Measurements from ENCODE around the gene BANF2. TPM values are rescaled to one million over a fixed set of nuclear protein-coding genes. Genes with fewer than 3 reads are reported as not detected.

Gene BANF2
- total and polyA plus RNA-seq, 2 of the 13 experiments (the other 11 are each of a cell fraction or from before 2014, with no cell fraction given), result 0.35 TPM; not detected in 1

- TF ChIP-seq FOXO1 (CRISPR knock-in tag; IDR thresholded peaks at IDR 0.05) (no peak), ZFP41 (CRISPR knock-in tag; IDR thresholded peaks at IDR 0.05; ENCODE audit: borderline replicate concordance) (no peak), NAIF1 (CRISPR knock-in tag; IDR thresholded peaks at IDR 0.05; ENCODE audit: borderline replicate concordance) (no peak), TEAD3 (CRISPR knock-in tag; optimal IDR thresholded peaks at IDR 0.05; ENCODE audit: borderline replicate concordance) (peak; percentile 36), ZNF224 (CRISPR knock-in tag; IDR thresholded peaks at IDR 0.05) (no peak), HNF4G (IDR thresholded peaks at IDR 0.05; ENCODE audit: borderline replicate concordance, low read depth, low read length) (no peak), HNF4G (CRISPR knock-in tag; IDR thresholded peaks at IDR 0.05; ENCODE audit: borderline replicate concordance, low read depth) (no peak), ZNF275 (CRISPR knock-in tag; IDR thresholded peaks at IDR 0.05; ENCODE audit: borderline replicate concordance) (no peak), SOX6 (IDR thresholded peaks at IDR 0.05) (no peak), SOX6 (CRISPR knock-in tag; IDR thresholded peaks at IDR 0.05) (peak; percentile 34; the same call in 1 of the 2 replicates), IRF1 (CRISPR knock-in tag; IDR thresholded peaks at IDR 0.05; ENCODE audit: low read depth) (no peak), ZNF646 (CRISPR knock-in tag; IDR thresholded peaks at IDR 0.05) (no peak), ZSCAN21 (CRISPR knock-in tag; IDR thresholded peaks at IDR 0.05; ENCODE audit: borderline replicate concordance) (no peak), ASH2L (IDR thresholded peaks at IDR 0.05; ENCODE audit: insufficient read length, low read depth, low read length) (no peak), HDAC2 (CRISPR knock-in tag; IDR thresholded peaks at IDR 0.05) (no peak), DNMT3B (CRISPR knock-in tag; conservative IDR thresholded peaks at IDR 0.05) (0 out of 2 replicates have a peak, but pooled peaks have one; percentile 32), ZNF121 (CRISPR knock-in tag; IDR thresholded peaks at IDR 0.05) (no peak), SNAPC2 (CRISPR knock-in tag; IDR thresholded peaks at IDR 0.05) (no peak), ZNF558 (CRISPR knock-in tag; IDR thresholded peaks at IDR 0.05; ENCODE audit: borderline replicate concordance) (no peak), PHF8 (CRISPR knock-in tag; IDR thresholded peaks at IDR 0.05) (no peak)
- TF ChIP-seq, protein P1, sequence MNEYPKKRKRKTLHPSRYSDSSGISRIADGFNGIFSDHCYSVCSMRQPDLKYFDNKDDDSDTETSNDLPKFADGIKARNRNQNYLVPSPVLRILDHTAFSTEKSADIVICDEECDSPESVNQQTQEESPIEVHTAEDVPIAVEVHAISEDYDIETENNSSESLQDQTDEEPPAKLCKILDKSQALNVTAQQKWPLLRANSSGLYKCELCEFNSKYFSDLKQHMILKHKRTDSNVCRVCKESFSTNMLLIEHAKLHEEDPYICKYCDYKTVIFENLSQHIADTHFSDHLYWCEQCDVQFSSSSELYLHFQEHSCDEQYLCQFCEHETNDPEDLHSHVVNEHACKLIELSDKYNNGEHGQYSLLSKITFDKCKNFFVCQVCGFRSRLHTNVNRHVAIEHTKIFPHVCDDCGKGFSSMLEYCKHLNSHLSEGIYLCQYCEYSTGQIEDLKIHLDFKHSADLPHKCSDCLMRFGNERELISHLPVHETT (CRISPR knock-in tag; conservative IDR thresholded peaks at IDR 0.05), result no peak
Measured at GRCh38 chr20:17725094-17725835, 25.5 kb downstream of the BANF2 start (continued).

Data from HepG2 (cell line).